Endothelial cell of umbilical vein (primary cell): ENCODE measurements around the gene MSN. TPM values are rescaled to one million over a fixed set of nuclear protein-coding genes. Genes with fewer than 3 reads are reported as not detected.

Experiments used
- BruUV-seq: library from RNA; stranded (reverse); fragments of 400-500 nt; replicated peaks from 2 replicates; lab custom pipeline; 2021; lab: Mats Ljungman, UMichigan
- CTCF ChIA-PET: fragments of 300-600, 350-600 bp; sonication (Branson Sonifier 250); formaldehyde crosslinking; loops from one replicate; lab custom pipeline; 2021; ENCODE audit warnings: antibody characterized with exemption, inconsistent platforms; lab: Charles Lee
- POLR2A ChIA-PET: fragments of 300-600, 350-600 bp; sonication (Branson Sonifier 250); formaldehyde crosslinking; loops from one replicate; lab custom pipeline; 2021; ENCODE audit warnings: antibody characterized with exemption, inconsistent platforms; lab: Charles Lee
- DNase-seq: peaks from one replicate; pipeline ENCODE4 v3.0.0-alpha.2; 2011; ENCODE audit warnings: low read depth, low spot score
- FAIRE-seq: peaks from 2 replicates; lab custom pipeline; 2011; peaks lifted over from hg19 to GRCh38; lab: Jason Lieb, UNC
- H2AFZ ChIP-seq: 2 replicates; pipeline ENCODE4 v1.6.0; 2012; ENCODE audit warnings: low read depth, low read length, control low read depth, inconsistent platforms
- H3K27ac ChIP-seq: 2 replicates; pipeline ENCODE4 v1.5.1; 2011; ENCODE audit warnings: low read depth, mild to moderate bottlenecking, control low read depth, low read length, moderate library complexity; ENCODE audit not compliant: insufficient read depth
- H3K27me3 ChIP-seq, 2 experiments: 2 replicates each; pipeline versions ENCODE4 v1.6.0 to v1.6.1; 2011; ENCODE audit warnings: low read length in 2 of 2, mixed read lengths in 1 of 2; ENCODE audit not compliant: control insufficient read depth in 2 of 2, insufficient read depth in 2 of 2
- H3K36me3 ChIP-seq, 2 experiments: 2 replicates in 1 of 2; 3 replicates in 1 of 2; pipeline ENCODE4 v1.5.1; 2011; ENCODE audit warnings: low read length in 2 of 2, mild to moderate bottlenecking in 1 of 2, moderate library complexity in 1 of 2; ENCODE audit not compliant: control insufficient read depth in 2 of 2, insufficient read depth in 2 of 2; ENCODE audit errors: extremely low read depth in 1 of 2
- H3K4me1 ChIP-seq: 3 replicates; pipeline ENCODE4 v1.5.1; 2011; ENCODE audit warnings: mild to moderate bottlenecking, low read length; ENCODE audit not compliant: control insufficient read depth, insufficient read depth; ENCODE audit errors: extremely low read depth
- H3K4me2 ChIP-seq: 2 replicates; pipeline ENCODE4 v1.6.1; 2011; ENCODE audit warnings: low read length, control low read depth, mixed read lengths; ENCODE audit not compliant: insufficient read depth
- H3K4me3 ChIP-seq, 3 experiments: fragments of 200-600 bp in 1 of 3; sonication (generic), shearing (Covaris generic) in 1 of 3; replicated peaks in 1 of 3; 2 replicates each; pipeline ENCODE4 v1.5.1; 2011 to 2016; ENCODE audit warnings: control low read depth in 3 of 3, low read length in 3 of 3, mild to moderate bottlenecking in 2 of 3, inconsistent platforms in 1 of 3, low read depth in 1 of 3, moderate library complexity in 1 of 3; ENCODE audit not compliant: insufficient read depth in 1 of 3
- H3K79me2 ChIP-seq: 2 replicates; pipeline ENCODE4 v1.6.0; 2012; ENCODE audit warnings: low read length, inconsistent platforms; ENCODE audit not compliant: control insufficient read depth, insufficient read depth
- H3K9ac ChIP-seq: replicated peaks from 2 replicates; pipeline ENCODE3; 2011; ENCODE audit warnings: low read length, control low read depth; ENCODE audit not compliant: insufficient read depth; ENCODE audit errors: extremely low read depth
- H3K9me1 ChIP-seq: replicated peaks from 3 replicates; pipeline ENCODE4 v1.6.0; 2011; ENCODE audit warnings: mild to moderate bottlenecking, low read length; ENCODE audit not compliant: control insufficient read depth, insufficient read depth; ENCODE audit errors: extremely low read depth
- H3K9me3 ChIP-seq: replicated peaks from 2 replicates; pipeline ENCODE4 v1.5.1; 2012; ENCODE audit warnings: low read length, inconsistent platforms; ENCODE audit not compliant: control insufficient read depth, insufficient read depth
- H4K20me1 ChIP-seq: replicated peaks from 2 replicates; pipeline ENCODE3; 2011; ENCODE audit warnings: mild to moderate bottlenecking, low read length; ENCODE audit not compliant: control insufficient read depth, insufficient read depth; ENCODE audit errors: extremely low read depth
- CTCF ChIP-seq, 2 donors: IDR thresholded peaks; 1 replicate in 1 of 2; 2 replicates in 1 of 2; pipeline ENCODE4 v1.5.1; 2011; ENCODE audit warnings: low read length in 2 of 2, mild to moderate bottlenecking in 2 of 2, moderate library complexity in 2 of 2, control low read depth in 1 of 2, inconsistent platforms in 1 of 2, low read depth in 1 of 2; ENCODE audit not compliant: insufficient read depth in 1 of 2; ENCODE audit errors: extremely low read depth in 1 of 2
- EZH2 ChIP-seq: IDR thresholded peaks from 2 replicates; pipeline ENCODE4 v1.6.1; 2012; ENCODE audit warnings: borderline replicate concordance, low read depth, mild to moderate bottlenecking, moderate library complexity, low read length, inconsistent platforms; ENCODE audit not compliant: severe bottlenecking
- FOS ChIP-seq: IDR thresholded peaks from 2 replicates; pipeline ENCODE4 v1.6.1; 2011; ENCODE audit warnings: mild to moderate bottlenecking, low read length, moderate library complexity, borderline replicate concordance; ENCODE audit not compliant: insufficient read depth
- GATA2 ChIP-seq: IDR thresholded peaks from 2 replicates; pipeline ENCODE4 v1.7.0; 2011; ENCODE audit warnings: low read depth, mild to moderate bottlenecking, moderate library complexity, mixed read lengths, low read length; ENCODE audit not compliant: insufficient read length, insufficient read depth
- JUN ChIP-seq: IDR thresholded peaks from 2 replicates; pipeline ENCODE4 v1.6.1; 2011; ENCODE audit warnings: borderline replicate concordance, low read depth; ENCODE audit not compliant: insufficient read length, insufficient read depth
- MYC ChIP-seq: IDR thresholded peaks from one replicate; pipeline ENCODE4 v1.6.1; 2011; ENCODE audit warnings: mild to moderate bottlenecking, low read depth, low read length
- POLR2A ChIP-seq: IDR thresholded peaks from 2 replicates; pipeline ENCODE4 v1.6.1; 2012; ENCODE audit warnings: low read depth, mild to moderate bottlenecking, control low read depth, low read length
- POLR2AphosphoS5 ChIP-seq: IDR thresholded peaks from 2 replicates; pipeline ENCODE4 v1.6.1; 2012; ENCODE audit warnings: low read depth, mild to moderate bottlenecking, control low read depth, low read length, moderate library complexity; ENCODE audit not compliant: insufficient read depth
- dilution Hi-C: fragments of 300-500 bp; cut with MboI; formaldehyde crosslinking; loops from one replicate; pipeline ENCODE4 v1.15.0; 2019; ENCODE audit warnings: low sequenced_read_pairs; ENCODE audit not compliant: extremely low pct_ligation_motif_present
- intact Hi-C: fragments of 100-400 bp; cut with micrococcal nuclease; formaldehyde crosslinking; loops from one replicate; pipeline ENCODE4 v1.10.0; 2022
- polyA plus RNA-seq, 4 experiments: library from polyadenylated mRNA; depleted of rRNA in 3 of 4; stranded (reverse) in 3 of 4; unstranded in 1 of 4; fragments of >200 nt; gene quantifications; 2 replicates each; pipeline versions ENCODE4 v1.2.1 to v1.2.3, GENCODE V29; 2011 to 2012; ENCODE audit warnings: missing spikeins in 1 of 4
- total RNA-seq: library from RNA; stranded (reverse); gene quantifications from 2 replicates; pipeline ENCODE4 v1.2.3, GENCODE V29; 2021
- TF ChIP-seq, protein P1 (sequence below): IDR thresholded peaks from 2 replicates; pipeline ENCODE4 v1.6.1; 2011; ENCODE audit not compliant: insufficient read depth, insufficient read length

MSN gene
- total and polyA plus RNA-seq, 2 donors (not counting 3 experiments of a cell fraction or from before 2014, with no cell fraction given): 528 to 635 TPM

DNA sequence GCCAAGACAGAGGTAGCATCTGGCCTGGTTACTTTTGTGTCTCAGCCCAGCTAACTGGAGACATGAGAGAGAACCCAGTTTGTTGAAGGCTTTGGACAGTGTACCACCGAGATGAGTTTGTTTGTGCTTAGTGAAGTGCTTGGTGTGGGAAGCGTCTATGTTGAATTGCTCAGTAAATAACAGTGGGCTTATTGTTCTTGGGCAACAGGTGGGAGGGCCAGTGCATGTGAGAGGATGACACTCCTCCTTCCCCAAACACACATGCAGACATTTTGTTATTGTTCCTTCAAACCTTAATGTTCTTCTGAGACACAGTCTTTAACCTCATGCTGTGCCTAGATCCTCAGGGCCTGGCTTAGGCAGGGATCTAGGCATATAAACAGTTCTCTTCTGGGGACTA is 39.7 kb downstream of the MSN start:
- ChIA-PET CTCF (interaction anchor here (1.2 kb wide), 1 partner anchor 105 kb away, joined by 7 read pairs; no protein-coding TSS in a partner anchor), POLR2A (interaction anchor here (1.0 to 1.9 kb wide), 5 partner anchors 9 to 105 kb away, joined by 3 to 8 read pairs (median 7); no protein-coding TSS in a partner anchor)
- peak overlapping the region; percentile 89 for H3K27ac ChIP-seq
- H2AFZ ChIP-seq: no peak overlapping the region
- DNase-seq: no peak
- TF ChIP-seq JUN (no peak), GATA2 (no peak), POLR2AphosphoS5 (no peak), EZH2 (no peak), FOS (no peak), MYC (no peak), CTCF (IDR thresholded peaks at IDR 0.05; ENCODE audit: extremely low read depth in 1 of 2, insufficient read depth in 1 of 2, low read depth in 1 of 2, low read length in 2 of 2) (no peak), POLR2A (no peak)
- TF ChIP-seq, protein P1, sequence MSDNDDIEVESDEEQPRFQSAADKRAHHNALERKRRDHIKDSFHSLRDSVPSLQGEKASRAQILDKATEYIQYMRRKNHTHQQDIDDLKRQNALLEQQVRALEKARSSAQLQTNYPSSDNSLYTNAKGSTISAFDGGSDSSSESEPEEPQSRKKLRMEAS: no peak
- peak overlapping the region; percentile 29 for H3K4me2 ChIP-seq
- intact Hi-C loops (loop anchor here (2.0 kb wide), 1 partner anchor 62 kb away; no protein-coding TSS in a partner anchor), dilution Hi-C loops (no loop called here)
- no peaks in the 10 kb centered on the region for H3K9me1 ChIP-seq
- H3K4me3 ChIP-seq: no peak overlapping the region
- peak; percentile 57 for FAIRE-seq
- H3K27me3 ChIP-seq: no peaks in the 10 kb centered on the region
- no peaks in the 10 kb centered on the region for H3K9me3 ChIP-seq
- peaks cover 2% of the 10 kb centered on the region for H4K20me1 ChIP-seq
- no TSS peak for BruUV-seq
- peak overlapping the region; percentile 44 for H3K9ac ChIP-seq
- H3K4me1 ChIP-seq: peaks cover 58% of the 10 kb centered on the region
- peaks cover 94% of the 10 kb centered on the region for H3K79me2 ChIP-seq
- peaks cover 0 to 2% of the 10 kb centered on the region in 2 experiments for H3K36me3 ChIP-seq
